B cell (primary cell): ENCODE data around the gene SNCAIP.

Source experiments
- EZH2 ChIP-seq: IDR thresholded peaks from 2 replicates; pipeline ENCODE4 v1.6.1; 2012; ENCODE audit warnings: borderline replicate concordance, low read depth, mild to moderate bottlenecking, moderate library complexity, low read length; ENCODE audit not compliant: insufficient read depth, poor library complexity, severe bottlenecking
- TF ChIP-seq, protein P1 (sequence below): fragments of 200-600 bp; IDR thresholded peaks from one replicate; pipeline ENCODE4 v1.8.0; 2022; ENCODE audit warnings: antibody characterized with exemption, mild to moderate bottlenecking

DNA sequence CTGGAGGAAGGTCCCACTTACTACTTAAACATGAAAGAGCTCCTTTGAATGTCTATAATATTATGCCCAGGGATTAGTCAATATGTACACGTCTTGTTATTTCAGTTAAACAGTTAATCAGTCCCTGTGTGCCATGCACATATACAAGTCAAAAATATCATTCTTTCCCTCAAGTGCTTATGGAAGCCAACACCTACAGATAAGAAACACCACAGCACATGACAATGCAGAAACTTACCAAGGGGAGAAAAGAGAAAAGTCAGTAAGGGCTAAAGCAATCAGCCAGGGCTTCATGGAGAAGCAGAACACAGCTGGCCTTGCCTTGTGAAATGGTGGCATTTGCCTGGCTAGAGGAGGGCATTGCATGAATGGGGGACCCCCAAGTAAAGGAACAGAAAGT lies 88.3 kb downstream of the SNCAIP start:
- TF ChIP-seq, protein P1, sequence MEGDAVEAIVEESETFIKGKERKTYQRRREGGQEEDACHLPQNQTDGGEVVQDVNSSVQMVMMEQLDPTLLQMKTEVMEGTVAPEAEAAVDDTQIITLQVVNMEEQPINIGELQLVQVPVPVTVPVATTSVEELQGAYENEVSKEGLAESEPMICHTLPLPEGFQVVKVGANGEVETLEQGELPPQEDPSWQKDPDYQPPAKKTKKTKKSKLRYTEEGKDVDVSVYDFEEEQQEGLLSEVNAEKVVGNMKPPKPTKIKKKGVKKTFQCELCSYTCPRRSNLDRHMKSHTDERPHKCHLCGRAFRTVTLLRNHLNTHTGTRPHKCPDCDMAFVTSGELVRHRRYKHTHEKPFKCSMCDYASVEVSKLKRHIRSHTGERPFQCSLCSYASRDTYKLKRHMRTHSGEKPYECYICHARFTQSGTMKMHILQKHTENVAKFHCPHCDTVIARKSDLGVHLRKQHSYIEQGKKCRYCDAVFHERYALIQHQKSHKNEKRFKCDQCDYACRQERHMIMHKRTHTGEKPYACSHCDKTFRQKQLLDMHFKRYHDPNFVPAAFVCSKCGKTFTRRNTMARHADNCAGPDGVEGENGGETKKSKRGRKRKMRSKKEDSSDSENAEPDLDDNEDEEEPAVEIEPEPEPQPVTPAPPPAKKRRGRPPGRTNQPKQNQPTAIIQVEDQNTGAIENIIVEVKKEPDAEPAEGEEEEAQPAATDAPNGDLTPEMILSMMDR, result no peak
- no peak for TF ChIP-seq EZH2
